Measurements from ENCODE around the gene ARSD. TPM values are rescaled to one million over a fixed set of nuclear protein-coding genes. Genes with fewer than 3 reads are reported as not detected.
A peak's percentile ranks its signal among the peaks of the same experiment; 100 is the strongest.

The ARSD gene
- total RNA-seq, 2 donors from 2014 or later = 4.9 to 15.7 TPM

DNA sequence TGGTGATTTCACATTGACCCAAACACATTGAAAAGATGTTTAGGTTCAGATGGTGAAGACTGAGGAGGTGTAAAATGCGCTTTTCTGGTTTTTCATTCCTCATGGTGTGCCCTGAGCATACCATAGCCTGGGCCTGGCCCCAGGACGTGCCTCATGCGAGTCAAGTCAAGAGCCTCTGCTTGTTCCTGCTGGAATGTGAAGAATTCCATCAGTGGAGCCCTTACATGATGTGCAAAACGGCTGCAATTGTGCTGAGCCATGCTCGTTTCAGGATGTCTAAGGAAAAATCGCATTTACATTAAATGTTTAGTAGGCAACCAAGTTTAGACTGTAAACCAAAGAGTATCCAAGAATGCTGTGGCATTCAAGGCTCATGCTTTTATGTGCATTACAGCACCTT lies 65.5 kb downstream of the ARSD start:
- no peaks in the 10 kb centered on the region for H3K9me3 ChIP-seq (ENCODE audit: control insufficient read depth, low read length)
- no peaks in the 10 kb centered on the region for H3K4me1 ChIP-seq (ENCODE audit: control insufficient read depth, insufficient read depth, low read length)
- Mint-ChIP-seq H3K27me3 (ENCODE audit: insufficient read depth) (no peaks in the 10 kb centered on the region), H3K4me1 (peaks cover 3% of the 10 kb centered on the region), H3K27ac (peak overlapping the region; percentile 74), H3K36me3 (ENCODE audit: low read depth) (peaks cover 76% of the 10 kb centered on the region), H3K4me3 (no peak overlapping the region), H3K9me3 (no peaks in the 10 kb centered on the region)
- DNase-seq = peak; percentile 62
- 43 to 88% methylated on average over 5 to 6 of the region's 6 CpGs for WGBS, 2 experiments (ENCODE audit: insufficient coverage in 1 of 2, insufficient read length in 1 of 2)
- no peaks in the 10 kb centered on the region for H3K27me3 ChIP-seq (ENCODE audit: control insufficient read depth, insufficient read depth, low read length, poor library complexity, severe bottlenecking)
- H3K9ac ChIP-seq (ENCODE audit: extremely low read depth, low read length, poor library complexity, severe bottlenecking) = no peak overlapping the region
- H3K36me3 ChIP-seq (ENCODE audit: control insufficient read depth, insufficient read depth, low read length) = peaks cover 56% of the 10 kb centered on the region
- no peak overlapping the region for H3K27ac ChIP-seq (ENCODE audit: low read depth, low read length)
- H3K4me3 ChIP-seq (ENCODE audit: low read length) = no peak overlapping the region
- TF ChIP-seq, protein P1, sequence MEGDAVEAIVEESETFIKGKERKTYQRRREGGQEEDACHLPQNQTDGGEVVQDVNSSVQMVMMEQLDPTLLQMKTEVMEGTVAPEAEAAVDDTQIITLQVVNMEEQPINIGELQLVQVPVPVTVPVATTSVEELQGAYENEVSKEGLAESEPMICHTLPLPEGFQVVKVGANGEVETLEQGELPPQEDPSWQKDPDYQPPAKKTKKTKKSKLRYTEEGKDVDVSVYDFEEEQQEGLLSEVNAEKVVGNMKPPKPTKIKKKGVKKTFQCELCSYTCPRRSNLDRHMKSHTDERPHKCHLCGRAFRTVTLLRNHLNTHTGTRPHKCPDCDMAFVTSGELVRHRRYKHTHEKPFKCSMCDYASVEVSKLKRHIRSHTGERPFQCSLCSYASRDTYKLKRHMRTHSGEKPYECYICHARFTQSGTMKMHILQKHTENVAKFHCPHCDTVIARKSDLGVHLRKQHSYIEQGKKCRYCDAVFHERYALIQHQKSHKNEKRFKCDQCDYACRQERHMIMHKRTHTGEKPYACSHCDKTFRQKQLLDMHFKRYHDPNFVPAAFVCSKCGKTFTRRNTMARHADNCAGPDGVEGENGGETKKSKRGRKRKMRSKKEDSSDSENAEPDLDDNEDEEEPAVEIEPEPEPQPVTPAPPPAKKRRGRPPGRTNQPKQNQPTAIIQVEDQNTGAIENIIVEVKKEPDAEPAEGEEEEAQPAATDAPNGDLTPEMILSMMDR (conservative IDR thresholded peaks at IDR 0.05) = no peak

- H3K4me1 ChIP-seq (ENCODE audit: control insufficient read depth, insufficient read depth, low read length) = no peaks in the 10 kb centered on the region
- H3K4me3 ChIP-seq (ENCODE audit: low read length) = no peak overlapping the region
- H3K27ac ChIP-seq (ENCODE audit: low read depth, low read length) = no peak overlapping the region
- H3K27me3 ChIP-seq (ENCODE audit: control insufficient read depth, insufficient read depth, low read length, poor library complexity, severe bottlenecking) = no peaks in the 10 kb centered on the region
- no peak overlapping the region for H3K4me3 Mint-ChIP-seq
- peaks cover 56% of the 10 kb centered on the region for H3K36me3 ChIP-seq (ENCODE audit: control insufficient read depth, insufficient read depth, low read length)
- H3K27me3 Mint-ChIP-seq (ENCODE audit: insufficient read depth) = no peaks in the 10 kb centered on the region
- no peak overlapping the region for H3K27ac Mint-ChIP-seq
- TF ChIP-seq, protein P1 (conservative IDR thresholded peaks at IDR 0.05) = no peak
- H3K9me3 Mint-ChIP-seq = no peaks in the 10 kb centered on the region
- no peak for DNase-seq
- H3K4me1 Mint-ChIP-seq = peaks cover 3% of the 10 kb centered on the region
- peaks cover 77% of the 10 kb centered on the region for H3K36me3 Mint-ChIP-seq (ENCODE audit: low read depth)
- WGBS, 2 experiments (ENCODE audit: insufficient coverage in 1 of 2, insufficient read length in 1 of 2) = 98 to 100% methylated on average over 2 to 8 of the region's 9 CpGs
- H3K9ac ChIP-seq (ENCODE audit: extremely low read depth, low read length, poor library complexity, severe bottlenecking) = no peak overlapping the region
- H3K9me3 ChIP-seq (ENCODE audit: control insufficient read depth, low read length) = no peaks in the 10 kb centered on the region
Measured at GRCh38 chrX:2862404-2862803, 66.7 kb downstream of the ARSD start.

DNA sequence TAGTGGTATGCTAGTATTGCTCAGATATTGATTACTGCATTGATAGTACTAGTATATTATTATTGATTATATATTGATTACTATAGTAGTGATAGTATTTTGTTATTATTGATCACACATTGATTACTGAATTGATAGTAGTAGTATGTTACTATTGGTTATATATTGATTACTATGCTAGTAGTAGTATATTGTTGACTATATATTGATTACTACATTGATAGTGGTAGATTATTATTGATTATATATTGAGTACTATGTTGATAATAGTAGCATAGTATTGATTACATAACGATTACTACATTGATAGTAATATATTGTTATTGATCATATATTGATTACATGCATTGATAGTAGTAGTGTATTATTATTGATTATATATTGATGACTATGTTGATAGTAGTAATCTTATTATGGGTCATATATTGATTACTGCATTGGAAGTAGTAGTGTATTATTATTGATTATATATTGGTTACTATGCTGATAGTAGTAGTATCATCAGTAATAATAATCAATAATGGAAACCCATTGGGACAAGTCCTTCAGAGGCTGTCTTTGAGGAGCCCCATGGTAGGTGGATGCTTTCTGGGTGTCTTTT lies 69.8 kb downstream of the ARSD start:
- H3K4me3 Mint-ChIP-seq = no peak overlapping the region
- no peak for DNase-seq
- H3K9me3 Mint-ChIP-seq = no peaks in the 10 kb centered on the region
- no peak overlapping the region for H3K9ac ChIP-seq (ENCODE audit: extremely low read depth, low read length, poor library complexity, severe bottlenecking)
- TF ChIP-seq, protein P1 (conservative IDR thresholded peaks at IDR 0.05) = no peak
- no peaks in the 10 kb centered on the region for H3K27me3 ChIP-seq (ENCODE audit: control insufficient read depth, insufficient read depth, low read length, poor library complexity, severe bottlenecking)
- peaks cover 54% of the 10 kb centered on the region for H3K36me3 ChIP-seq (ENCODE audit: control insufficient read depth, insufficient read depth, low read length)
- H3K4me1 ChIP-seq (ENCODE audit: control insufficient read depth, insufficient read depth, low read length) = no peaks in the 10 kb centered on the region
- H3K4me1 Mint-ChIP-seq = peaks cover 3% of the 10 kb centered on the region
- no peaks in the 10 kb centered on the region for H3K9me3 ChIP-seq (ENCODE audit: control insufficient read depth, low read length)
- WGBS, 2 experiments (ENCODE audit: insufficient coverage in 1 of 2, insufficient read length in 1 of 2) = no CpG with 5 or more reads among the region's 1 CpG
- no peak overlapping the region for H3K4me3 ChIP-seq (ENCODE audit: low read length)
- H3K27ac ChIP-seq (ENCODE audit: low read depth, low read length) = no peak overlapping the region
- peaks cover 73% of the 10 kb centered on the region for H3K36me3 Mint-ChIP-seq (ENCODE audit: low read depth)
- no peak overlapping the region for H3K27ac Mint-ChIP-seq
- no peaks in the 10 kb centered on the region for H3K27me3 Mint-ChIP-seq (ENCODE audit: insufficient read depth)

Measured in endodermal cell (in vitro differentiated cells).